ENCODE data around the gene MAP3K14.

DNA sequence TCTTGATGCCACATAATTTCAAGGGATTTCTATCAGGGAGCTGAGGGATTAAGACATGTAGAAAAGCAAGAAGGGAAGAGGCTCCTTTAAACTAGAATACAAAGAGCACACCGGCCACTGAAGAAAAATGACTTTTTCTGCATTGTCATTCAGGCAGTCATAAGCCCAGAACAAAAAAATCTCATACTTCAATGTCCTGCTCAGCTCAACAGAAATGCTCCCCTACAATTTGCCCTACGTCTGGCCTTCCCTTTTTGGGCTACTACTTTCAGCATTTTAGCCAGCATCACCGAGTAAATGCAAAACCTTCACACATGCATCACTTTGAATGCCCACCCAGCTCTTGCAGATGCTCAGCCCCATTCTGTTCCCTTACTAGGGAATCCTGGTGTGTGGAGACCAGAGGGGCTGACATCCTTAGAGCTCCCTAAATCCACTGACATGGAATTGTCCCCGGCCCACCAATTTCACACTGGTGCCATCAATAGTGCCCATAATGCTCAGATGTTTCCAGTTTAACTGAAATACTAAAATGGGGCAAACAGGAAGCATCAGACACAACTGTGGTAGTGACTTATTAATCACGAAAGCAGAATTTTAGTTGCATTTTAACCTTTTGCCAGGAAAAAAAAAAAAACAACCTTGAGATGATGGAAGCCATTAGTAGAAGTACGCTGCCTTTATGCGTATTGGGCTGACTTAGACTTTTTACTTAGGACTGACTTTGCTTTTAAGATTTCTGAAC lies 2.7 kb downstream of the MAP3K14 start:
- TF ChIP-seq ZNF274 (IDR thresholded peaks at IDR 0.05; ENCODE audit: low read depth, low read length) (no peak), YY1 (IDR thresholded peaks at IDR 0.05; ENCODE audit: insufficient read depth, insufficient read length) (no peak)
